Ishikawa (cell line): ENCODE results near the gene TACC2.

Source experiments
- CEBPB ChIP-seq: IDR thresholded peaks from 2 replicates; pipeline ENCODE4 v1.6.1; 2012
- EP300 ChIP-seq: IDR thresholded peaks from 2 replicates; pipeline ENCODE4 v1.6.1; 2012; ENCODE audit warnings: borderline replicate concordance
- FOXM1 ChIP-seq: IDR thresholded peaks from 2 replicates; pipeline ENCODE4 v1.6.1; 2012; ENCODE audit warnings: low read depth, borderline replicate concordance
- TEAD4 ChIP-seq: IDR thresholded peaks from 2 replicates; pipeline ENCODE4 v1.6.1; 2012
- YY1 ChIP-seq: IDR thresholded peaks from 2 replicates; pipeline ENCODE4 v1.6.1; 2012; ENCODE audit warnings: low read depth
- TF ChIP-seq, protein P1 (sequence below): IDR thresholded peaks from 2 replicates; pipeline ENCODE4 v1.6.1; 2012; ENCODE audit warnings: low read depth, mild to moderate bottlenecking

DNA sequence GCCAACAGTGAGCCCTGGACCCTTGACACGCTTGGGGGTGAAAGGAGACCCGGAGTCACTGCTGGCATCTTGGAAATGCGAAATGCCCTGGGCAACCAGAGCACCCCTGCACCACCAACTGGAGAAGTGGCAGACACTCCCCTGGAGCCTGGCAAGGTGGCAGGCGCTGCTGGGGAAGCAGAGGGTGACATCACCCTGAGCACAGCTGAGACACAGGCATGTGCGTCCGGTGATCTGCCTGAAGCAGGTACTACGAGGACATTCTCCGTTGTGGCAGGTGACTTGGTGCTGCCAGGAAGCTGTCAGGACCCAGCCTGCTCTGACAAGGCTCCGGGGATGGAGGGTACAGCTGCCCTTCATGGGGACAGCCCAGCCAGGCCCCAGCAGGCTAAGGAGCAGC, 98.5 kb downstream of the TACC2 start:
- TF ChIP-seq EP300 (no peak), TEAD4 (no peak), YY1 (no peak), CEBPB (no peak), FOXM1 (no peak)
- TF ChIP-seq, protein P1, sequence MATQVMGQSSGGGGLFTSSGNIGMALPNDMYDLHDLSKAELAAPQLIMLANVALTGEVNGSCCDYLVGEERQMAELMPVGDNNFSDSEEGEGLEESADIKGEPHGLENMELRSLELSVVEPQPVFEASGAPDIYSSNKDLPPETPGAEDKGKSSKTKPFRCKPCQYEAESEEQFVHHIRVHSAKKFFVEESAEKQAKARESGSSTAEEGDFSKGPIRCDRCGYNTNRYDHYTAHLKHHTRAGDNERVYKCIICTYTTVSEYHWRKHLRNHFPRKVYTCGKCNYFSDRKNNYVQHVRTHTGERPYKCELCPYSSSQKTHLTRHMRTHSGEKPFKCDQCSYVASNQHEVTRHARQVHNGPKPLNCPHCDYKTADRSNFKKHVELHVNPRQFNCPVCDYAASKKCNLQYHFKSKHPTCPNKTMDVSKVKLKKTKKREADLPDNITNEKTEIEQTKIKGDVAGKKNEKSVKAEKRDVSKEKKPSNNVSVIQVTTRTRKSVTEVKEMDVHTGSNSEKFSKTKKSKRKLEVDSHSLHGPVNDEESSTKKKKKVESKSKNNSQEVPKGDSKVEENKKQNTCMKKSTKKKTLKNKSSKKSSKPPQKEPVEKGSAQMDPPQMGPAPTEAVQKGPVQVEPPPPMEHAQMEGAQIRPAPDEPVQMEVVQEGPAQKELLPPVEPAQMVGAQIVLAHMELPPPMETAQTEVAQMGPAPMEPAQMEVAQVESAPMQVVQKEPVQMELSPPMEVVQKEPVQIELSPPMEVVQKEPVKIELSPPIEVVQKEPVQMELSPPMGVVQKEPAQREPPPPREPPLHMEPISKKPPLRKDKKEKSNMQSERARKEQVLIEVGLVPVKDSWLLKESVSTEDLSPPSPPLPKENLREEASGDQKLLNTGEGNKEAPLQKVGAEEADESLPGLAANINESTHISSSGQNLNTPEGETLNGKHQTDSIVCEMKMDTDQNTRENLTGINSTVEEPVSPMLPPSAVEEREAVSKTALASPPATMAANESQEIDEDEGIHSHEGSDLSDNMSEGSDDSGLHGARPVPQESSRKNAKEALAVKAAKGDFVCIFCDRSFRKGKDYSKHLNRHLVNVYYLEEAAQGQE: no peak
